Neural cell (in vitro differentiated cells): Measurements from ENCODE around the gene JCHAIN. TPM values are rescaled to one million over a fixed set of nuclear protein-coding genes. Genes with fewer than 3 reads are reported as not detected.

ENCODE experiments used
- H2AFZ ChIP-seq: fragments of 200-600, 300-800 bp; sonication (generic), shearing (Covaris generic); 2 replicates; pipeline ENCODE4 v1.6.0; 2014; ENCODE audit warnings: low read depth, mild to moderate bottlenecking, antibody characterized with exemption, low read length, moderate library complexity
- H3F3A ChIP-seq: fragments of 200-600 bp; shearing (Covaris generic); 2 replicates; pipeline ENCODE4 v1.6.1; 2016; ENCODE audit warnings: mild to moderate bottlenecking, moderate library complexity, mixed read lengths, antibody characterized with exemption, low read length; ENCODE audit not compliant: insufficient read depth, poor library complexity, severe bottlenecking
- H3K27ac ChIP-seq: fragments of 200-600, 300-800 bp; sonication (generic), shearing (Covaris generic); 2 replicates; pipeline ENCODE4 v1.5.1; 2014; ENCODE audit warnings: mild to moderate bottlenecking, low read length, moderate library complexity
- H3K27me3 ChIP-seq: fragments of 300-800, 200-600 bp; sonication (generic), shearing (Covaris generic); 2 replicates; pipeline ENCODE4 v1.6.0; 2014; ENCODE audit warnings: mild to moderate bottlenecking, low read depth, low read length, moderate library complexity; ENCODE audit not compliant: insufficient read depth
- H3K36me3 ChIP-seq: fragments of 300-800, 200-600 bp; sonication (generic), shearing (Covaris generic); 2 replicates; pipeline ENCODE4 v1.5.1; 2014; ENCODE audit warnings: mild to moderate bottlenecking, antibody characterized with exemption, low read length, moderate library complexity; ENCODE audit not compliant: insufficient read depth
- H3K4me2 ChIP-seq: fragments of 300-800, 200-600 bp; sonication (generic), shearing (Covaris generic); 2 replicates; pipeline ENCODE4 v1.6.0; 2014; ENCODE audit warnings: mild to moderate bottlenecking, low read length
- H3K4me3 ChIP-seq: fragments of 300-800, 200-600 bp; sonication (generic), shearing (Covaris generic); 2 replicates; pipeline ENCODE4 v1.5.1; 2014; ENCODE audit warnings: mild to moderate bottlenecking, low read length, moderate library complexity
- H3K79me2 ChIP-seq: fragments of 200-600 bp; shearing (Covaris generic); replicated peaks from 2 replicates; pipeline ENCODE4 v1.6.0; 2014; ENCODE audit warnings: mild to moderate bottlenecking, low read length, moderate library complexity; ENCODE audit not compliant: insufficient read depth
- H3K9ac ChIP-seq: fragments of 300-800, 200-600 bp; sonication (generic), shearing (Covaris generic); 2 replicates; pipeline ENCODE4 v1.6.1; 2016; ENCODE audit warnings: mild to moderate bottlenecking, low read length, mixed read lengths
- H3K9me2 ChIP-seq: fragments of 200-600 bp; shearing (Covaris generic); 2 replicates; pipeline ENCODE4 v1.6.1; 2016; ENCODE audit warnings: mild to moderate bottlenecking, low read length, mixed read lengths; ENCODE audit not compliant: insufficient read depth
- H3K9me3 ChIP-seq: fragments of 200-600, 300-800 bp; sonication (generic), shearing (Covaris generic); 2 replicates; pipeline ENCODE4 v1.6.1; 2016; ENCODE audit warnings: mild to moderate bottlenecking, mixed run types, low read length, moderate library complexity, mixed read lengths
- H4K20me1 ChIP-seq: fragments of 200-600 bp; shearing (Covaris generic); 2 replicates; pipeline ENCODE4 v1.6.1; 2016; ENCODE audit warnings: mild to moderate bottlenecking, mixed run types; ENCODE audit not compliant: insufficient read depth
- CTCF ChIP-seq: fragments of 450-650 bp; IDR thresholded peaks from 2 replicates; pipeline ENCODE4 v1.5.1; 2014; ENCODE audit warnings: antibody characterized with exemption, mild to moderate bottlenecking, moderate library complexity; ENCODE audit not compliant: poor library complexity, severe bottlenecking
- EP300 ChIP-seq: fragments of 450-650 bp; conservative IDR thresholded peaks from 2 replicates; pipeline ENCODE4 v1.6.1; 2014; ENCODE audit warnings: antibody characterized with exemption, mild to moderate bottlenecking, moderate library complexity; ENCODE audit not compliant: poor library complexity, severe bottlenecking
- EZH2 ChIP-seq: fragments of 200-600, 300-800 bp; shearing (Covaris generic), sonication (generic); IDR thresholded peaks from 2 replicates; pipeline ENCODE4 v1.6.1; 2014; ENCODE audit warnings: antibody characterized with exemption, low read length, borderline replicate concordance, mild to moderate bottlenecking; ENCODE audit not compliant: insufficient read depth, poor library complexity, severe bottlenecking
- MXI1 ChIP-seq: fragments of 450-650 bp; conservative IDR thresholded peaks from 2 replicates; pipeline ENCODE4 v1.6.1; 2014; ENCODE audit warnings: antibody characterized with exemption, mild to moderate bottlenecking; ENCODE audit not compliant: poor library complexity, severe bottlenecking
- POLR2AphosphoS5 ChIP-seq: IDR thresholded peaks from 2 replicates; pipeline ENCODE4 v1.6.1; 2012
- RAD21 ChIP-seq: fragments of 450-650 bp; conservative IDR thresholded peaks from 2 replicates; pipeline ENCODE4 v1.6.1; 2014; ENCODE audit warnings: antibody characterized with exemption, mild to moderate bottlenecking, moderate library complexity
- SMC3 ChIP-seq: fragments of 450-650 bp; conservative IDR thresholded peaks from 2 replicates; pipeline ENCODE4 v1.6.1; 2014; ENCODE audit warnings: antibody characterized with exemption, mild to moderate bottlenecking, moderate library complexity; ENCODE audit not compliant: poor library complexity
- TAF1 ChIP-seq: IDR thresholded peaks from 2 replicates; pipeline ENCODE4 v1.6.1; 2012; ENCODE audit warnings: low read depth
- polyA plus RNA-seq: library from polyadenylated mRNA; depleted of rRNA; stranded (reverse); fragments of >200 nt; gene quantifications from 2 replicates; pipeline ENCODE4 v1.2.3, GENCODE V29; 2014
- TF ChIP-seq, protein P1 (sequence below): IDR thresholded peaks from 2 replicates; pipeline ENCODE4 v1.6.1; 2012; ENCODE audit warnings: borderline replicate concordance

JCHAIN gene
- polyA plus RNA-seq, 1 donor from 2014 or later = not detected

- H3F3A ChIP-seq = no peaks in the 10 kb centered on the region
- no peaks in the 10 kb centered on the region for H3K27me3 ChIP-seq
- no peak overlapping the region for H2AFZ ChIP-seq
- H3K27ac ChIP-seq = no peak overlapping the region
- no peak overlapping the region for H3K4me2 ChIP-seq
- H3K36me3 ChIP-seq = no peaks in the 10 kb centered on the region
- no peaks in the 10 kb centered on the region for H3K79me2 ChIP-seq
- H3K9me2 ChIP-seq = no peaks in the 10 kb centered on the region
- no peak overlapping the region for H3K9ac ChIP-seq
- TF ChIP-seq SMC3 (no peak), EZH2 (no peak), MXI1 (no peak), CTCF (no peak), POLR2AphosphoS5 (no peak), RAD21 (no peak), EP300 (no peak), TAF1 (no peak)
- TF ChIP-seq, protein P1, sequence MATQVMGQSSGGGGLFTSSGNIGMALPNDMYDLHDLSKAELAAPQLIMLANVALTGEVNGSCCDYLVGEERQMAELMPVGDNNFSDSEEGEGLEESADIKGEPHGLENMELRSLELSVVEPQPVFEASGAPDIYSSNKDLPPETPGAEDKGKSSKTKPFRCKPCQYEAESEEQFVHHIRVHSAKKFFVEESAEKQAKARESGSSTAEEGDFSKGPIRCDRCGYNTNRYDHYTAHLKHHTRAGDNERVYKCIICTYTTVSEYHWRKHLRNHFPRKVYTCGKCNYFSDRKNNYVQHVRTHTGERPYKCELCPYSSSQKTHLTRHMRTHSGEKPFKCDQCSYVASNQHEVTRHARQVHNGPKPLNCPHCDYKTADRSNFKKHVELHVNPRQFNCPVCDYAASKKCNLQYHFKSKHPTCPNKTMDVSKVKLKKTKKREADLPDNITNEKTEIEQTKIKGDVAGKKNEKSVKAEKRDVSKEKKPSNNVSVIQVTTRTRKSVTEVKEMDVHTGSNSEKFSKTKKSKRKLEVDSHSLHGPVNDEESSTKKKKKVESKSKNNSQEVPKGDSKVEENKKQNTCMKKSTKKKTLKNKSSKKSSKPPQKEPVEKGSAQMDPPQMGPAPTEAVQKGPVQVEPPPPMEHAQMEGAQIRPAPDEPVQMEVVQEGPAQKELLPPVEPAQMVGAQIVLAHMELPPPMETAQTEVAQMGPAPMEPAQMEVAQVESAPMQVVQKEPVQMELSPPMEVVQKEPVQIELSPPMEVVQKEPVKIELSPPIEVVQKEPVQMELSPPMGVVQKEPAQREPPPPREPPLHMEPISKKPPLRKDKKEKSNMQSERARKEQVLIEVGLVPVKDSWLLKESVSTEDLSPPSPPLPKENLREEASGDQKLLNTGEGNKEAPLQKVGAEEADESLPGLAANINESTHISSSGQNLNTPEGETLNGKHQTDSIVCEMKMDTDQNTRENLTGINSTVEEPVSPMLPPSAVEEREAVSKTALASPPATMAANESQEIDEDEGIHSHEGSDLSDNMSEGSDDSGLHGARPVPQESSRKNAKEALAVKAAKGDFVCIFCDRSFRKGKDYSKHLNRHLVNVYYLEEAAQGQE = no peak
- H3K9me3 ChIP-seq = no peaks in the 10 kb centered on the region
- H4K20me1 ChIP-seq = no peaks in the 10 kb centered on the region
- H3K4me3 ChIP-seq = no peak overlapping the region
These were observed 4.8 kb upstream of the JCHAIN start for GRCh38 chr4:70671091-70671490.

- no peak for TF ChIP-seq RAD21
- TF ChIP-seq SMC3 = no peak
- TF ChIP-seq, protein P1 = no peak
- TF ChIP-seq POLR2AphosphoS5 = no peak
- TF ChIP-seq MXI1 = no peak
- no peak for TF ChIP-seq EZH2
- TF ChIP-seq CTCF = no peak
- no peak for TF ChIP-seq TAF1
- no peak for TF ChIP-seq EP300
- Histone ChIP-seq H3K4me2 (no peak overlapping the region), H3K4me3 (no peak overlapping the region), H2AFZ (no peak overlapping the region), H3K9ac (no peak overlapping the region), H3K9me2 (no peaks in the 10 kb centered on the region), H3K36me3 (no peaks in the 10 kb centered on the region), H3K79me2 (no peaks in the 10 kb centered on the region), H3K9me3 (no peaks in the 10 kb centered on the region), H3F3A (no peaks in the 10 kb centered on the region), H3K27me3 (no peaks in the 10 kb centered on the region), H4K20me1 (no peaks in the 10 kb centered on the region), H3K27ac (no peak overlapping the region)
These were observed 4.2 kb upstream of the JCHAIN start for GRCh38 chr4:70670332-70671014.
